CD14-positive monocyte (primary cell): ENCODE measurements around the gene TNS2. TPM values are rescaled to one million over a fixed set of nuclear protein-coding genes. Genes with fewer than 3 reads are reported as not detected.

Experiments
- DNase-seq, 3 donors: peaks; one replicate each; pipeline ENCODE4 v3.0.0-alpha.2; 2011 to 2022
- H2AFZ ChIP-seq: 2 replicates; pipeline ENCODE4 v1.6.0; 2012; ENCODE audit warnings: mild to moderate bottlenecking, low read depth, low read length, inconsistent platforms; ENCODE audit not compliant: insufficient read depth, poor library complexity, severe bottlenecking
- H3K27ac ChIP-seq, 2 donors: 1 replicate in 1 of 2; 2 replicates in 1 of 2; pipeline ENCODE4 v1.5.1; 2012 to 2013; ENCODE audit warnings: low read length in 2 of 2, control low read depth in 1 of 2, inconsistent platforms in 1 of 2, low read depth in 1 of 2, mild to moderate bottlenecking in 1 of 2
- H3K27me3 ChIP-seq, 2 donors: one replicate each; pipeline versions ENCODE4 v1.6.0 to v1.6.1; 2011 to 2013; ENCODE audit warnings: low read length in 2 of 2; ENCODE audit not compliant: control insufficient read depth in 2 of 2, insufficient read depth in 2 of 2
- H3K36me3 ChIP-seq, 2 donors: replicated peaks in 1 of 2; 1 replicate in 1 of 2; 2 replicates in 1 of 2; pipeline versions ENCODE4 v1.5.1 to v1.6.1; 2012 to 2013; ENCODE audit warnings: low read length in 2 of 2, control low read depth in 1 of 2, inconsistent platforms in 1 of 2, mild to moderate bottlenecking in 1 of 2; ENCODE audit not compliant: insufficient read depth in 2 of 2, control insufficient read depth in 1 of 2
- H3K4me1 ChIP-seq, 2 donors: 1 replicate in 1 of 2; 2 replicates in 1 of 2; pipeline versions ENCODE4 v1.5.1 to v1.6.1; 2012 to 2013; ENCODE audit warnings: low read length in 2 of 2, control low read depth in 1 of 2, inconsistent platforms in 1 of 2, mild to moderate bottlenecking in 1 of 2, moderate library complexity in 1 of 2; ENCODE audit not compliant: insufficient read depth in 2 of 2, control insufficient read depth in 1 of 2
- H3K4me2 ChIP-seq: replicated peaks from 2 replicates; pipeline ENCODE3; 2012; ENCODE audit warnings: low read length, moderate library complexity, mild to moderate bottlenecking; ENCODE audit not compliant: poor library complexity, severe bottlenecking; ENCODE audit errors: extremely low read depth
- H3K4me3 ChIP-seq, 3 experiments: fragments of 200-600 bp in 1 of 3; sonication (generic) in 1 of 3; replicated peaks in 1 of 3; 1 replicate in 2 of 3; 2 replicates in 1 of 3; pipeline ENCODE4 v1.5.1; 2011 to 2013; ENCODE audit warnings: low read length in 3 of 3, mild to moderate bottlenecking in 3 of 3, control low read depth in 2 of 3, low read depth in 2 of 3, inconsistent platforms in 1 of 3, moderate library complexity in 1 of 3
- H3K79me2 ChIP-seq: 2 replicates; pipeline ENCODE4 v1.6.0; 2012; ENCODE audit warnings: mild to moderate bottlenecking, control low read depth, inconsistent platforms, low read length, moderate library complexity; ENCODE audit not compliant: insufficient read depth
- H3K9ac ChIP-seq: 2 replicates; pipeline ENCODE4 v1.6.0; 2017; ENCODE audit warnings: low read length, mild to moderate bottlenecking; ENCODE audit not compliant: insufficient read depth, poor library complexity, severe bottlenecking
- H3K9me3 ChIP-seq, 2 donors: replicated peaks in 1 of 2; 1 replicate in 1 of 2; 2 replicates in 1 of 2; pipeline versions ENCODE4 v1.5.1 to v1.6.1; 2012 to 2013; ENCODE audit warnings: low read length in 2 of 2, control low read depth in 1 of 2; ENCODE audit not compliant: control insufficient read depth in 1 of 2, insufficient read depth in 1 of 2
- H4K20me1 ChIP-seq: 2 replicates; pipeline ENCODE4 v1.6.0; 2012; ENCODE audit warnings: mild to moderate bottlenecking, low read length, control low read depth, moderate library complexity; ENCODE audit not compliant: insufficient read depth
- H3K27ac Mint-ChIP-seq, 7 donors: one replicate each; pipeline ENCODE4 v1.8.0; 2020; ENCODE audit warnings: mild to moderate bottlenecking in 7 of 7, mixed read lengths in 7 of 7, moderate library complexity in 6 of 7, inconsistent platforms in 2 of 7
- H3K27me3 Mint-ChIP-seq, 3 donors: one replicate each; pipeline ENCODE4 v1.8.0; 2021 to 2022; ENCODE audit warnings: low read depth in 3 of 3, mild to moderate bottlenecking in 3 of 3, mixed read lengths in 3 of 3, moderate library complexity in 3 of 3, inconsistent platforms in 1 of 3
- H3K36me3 Mint-ChIP-seq, 2 donors: one replicate each; pipeline ENCODE4 v1.8.0; 2020; ENCODE audit warnings: mixed read lengths in 2 of 2, inconsistent platforms in 1 of 2, mild to moderate bottlenecking in 1 of 2
- H3K4me1 Mint-ChIP-seq: one replicate; pipeline ENCODE4 v1.8.0; 2020; ENCODE audit warnings: mild to moderate bottlenecking, mixed read lengths
- H3K4me3 Mint-ChIP-seq, 2 donors: one replicate each; pipeline ENCODE4 v1.8.0; 2020; ENCODE audit warnings: mild to moderate bottlenecking in 2 of 2, mixed read lengths in 2 of 2, moderate library complexity in 1 of 2
- H3K9me3 Mint-ChIP-seq, 7 donors: one replicate each; pipeline ENCODE4 v1.8.0; 2020 to 2022; ENCODE audit warnings: mixed read lengths in 7 of 7, mild to moderate bottlenecking in 6 of 7, moderate library complexity in 6 of 7, inconsistent platforms in 2 of 7
- CTCF ChIP-seq: fragments of 200-600 bp; IDR thresholded peaks from one replicate; pipeline ENCODE4 v1.8.0; 2022; ENCODE audit warnings: antibody characterized with exemption, mild to moderate bottlenecking
- WGBS: methylation state at CpG from one replicate; pipeline ENCODE4 v1.1.5; 2013; ENCODE audit warnings: missing lambda C conversion rate; ENCODE audit not compliant: insufficient coverage; 5-methylcytosine and 5-hydroxymethylcytosine counted together
- intact Hi-C, 2 donors: fragments of 100-400 bp; cut with micrococcal nuclease; formaldehyde crosslinking; loops; one replicate each; pipeline versions ENCODE4 v1.15.0 to v1.15.1; 2023
- polyA plus RNA-seq, 3 donors: library from polyadenylated mRNA; depleted of rRNA in 1 of 3; unstranded in 2 of 3; stranded (reverse) in 1 of 3; fragments of 300-500 nt in 2 of 3; fragments of >200 nt in 1 of 3; fragmentation: Illumina TruSeq in 2 of 3; gene quantifications; 1 replicate in 2 of 3; 2 replicates in 1 of 3; pipeline ENCODE4 v1.2.3, GENCODE V29; 2012 to 2021

TNS2 gene
- polyA plus RNA-seq, 3 donors, result 0.05 to 0.43 (median 0.36) TPM

GRCh38 chr12:53052419-53053217 is 2.8 kb downstream of the TNS2 start:
- H3K4me3 Mint-ChIP-seq, result no peak overlapping the region
- H3K4me2 ChIP-seq, result no peak overlapping the region

More at GRCh38 chr12:53052419-53053217, 2.8 kb downstream of the TNS2 start:
- peaks cover 10 to 17% of the 10 kb centered on the region in 2 donors for H3K4me1 ChIP-seq
- no peaks in the 10 kb centered on the region for H3K27me3 ChIP-seq
- Mint-ChIP-seq H3K36me3 (no peaks in the 10 kb centered on the region), H3K27ac (no peak overlapping the region), H3K9me3 (no peaks in the 10 kb centered on the region), H3K27me3 (peaks cover 0 to 22% (median 19%) of the 10 kb centered on the region in 3 donors), H3K4me1 (peaks cover 12% of the 10 kb centered on the region)
- WGBS, result 87% methylated on average over 3 of the region's 11 CpGs
- no peak overlapping the region for H3K4me3 ChIP-seq
- no peak for DNase-seq
- no peak overlapping the region for H2AFZ ChIP-seq
- H3K9ac ChIP-seq, result no peak overlapping the region
- H3K27ac ChIP-seq, result no peak overlapping the region
- no peaks in the 10 kb centered on the region for H3K36me3 ChIP-seq
- intact Hi-C loops, result no loop called here
- TF ChIP-seq CTCF, result no peak
- H4K20me1 ChIP-seq, result no peaks in the 10 kb centered on the region
- no peaks in the 10 kb centered on the region for H3K9me3 ChIP-seq
- H3K79me2 ChIP-seq, result no peaks in the 10 kb centered on the region
